Adrenal gland (tissue), 12 donors: ENCODE data around the gene RNF220. TPM values are rescaled to one million over a fixed set of nuclear protein-coding genes. Genes with fewer than 3 reads are reported as not detected.

Experiments used
- DNase-seq, 7 donors: peaks; one replicate each; pipeline ENCODE4 v3.0.0-alpha.2; 2019 to 2020
- H3K27ac ChIP-seq, 5 donors: fragments of 200-600 bp; sonication (generic) in 4 of 5; 1 replicate in 3 of 5; 2 replicates in 2 of 5; pipeline versions ENCODE4 v1.5.1 to v1.8.0; 2016 to 2020; ENCODE audit warnings: mild to moderate bottlenecking in 1 of 5
- H3K27me3 ChIP-seq: fragments of 200-600 bp; 2 replicates; pipeline ENCODE4 v1.8.0; 2021
- H3K36me3 ChIP-seq, 2 donors: fragments of 200-600 bp; replicated peaks in 1 of 2; 1 replicate in 1 of 2; 2 replicates in 1 of 2; pipeline versions ENCODE4 v1.5.1 to v1.8.0; 2018 to 2022
- H3K4me1 ChIP-seq, 2 donors: fragments of 200-600 bp; replicated peaks in 1 of 2; 1 replicate in 1 of 2; 2 replicates in 1 of 2; pipeline versions ENCODE4 v1.5.1 to v1.8.0; 2018 to 2021
- H3K4me3 ChIP-seq, 4 donors: fragments of 200-600 bp; sonication (generic) in 3 of 4; one replicate each; pipeline ENCODE4 v1.5.1; 2016 to 2018
- H3K9me3 ChIP-seq, 3 donors: fragments of 200-600 bp; sonication (generic) in 1 of 3; replicated peaks in 1 of 3; 1 replicate in 2 of 3; 2 replicates in 1 of 3; pipeline versions ENCODE4 v1.5.1 to v1.8.0; 2016 to 2021
- CTCF ChIP-seq, 6 experiments: fragments of 450-650 bp in 4 of 6; fragments of 200-600 bp in 2 of 6; sonication (generic) in 1 of 6; IDR thresholded peaks; 1 replicate in 5 of 6; 2 replicates in 1 of 6; pipeline versions ENCODE4 v1.5.1 to v1.8.0; 2016 to 2021; ENCODE audit warnings: antibody characterized with exemption in 6 of 6, mild to moderate bottlenecking in 2 of 6, moderate library complexity in 1 of 6
- POLR2A ChIP-seq, 2 donors: fragments of 450-650 bp; IDR thresholded peaks; one replicate each; pipeline ENCODE4 v1.6.1; 2017; ENCODE audit warnings: antibody characterized with exemption in 2 of 2, mild to moderate bottlenecking in 2 of 2, moderate library complexity in 1 of 2
- WGBS, 4 donors: extraction: QIAGEN DNeasy Blood & Tissue Kit in 2 of 4; methylation state at CpG; one replicate each; pipeline versions ENCODE4 v1.1.5 to v1.1.7; 2013 to 2017; 5-methylcytosine and 5-hydroxymethylcytosine counted together
- intact Hi-C, 2 donors: fragments of 100-400 bp; cut with DNase I; formaldehyde crosslinking; loops; one replicate each; pipeline versions ENCODE4 v1.14.1 to v1.15.0; 2022 to 2023
- polyA plus RNA-seq, 3 donors: library from polyadenylated mRNA; stranded (reverse); fragments of 200-250 nt in 2 of 3; fragments of 350-450 nt in 1 of 3; fragmentation: Illumina TruSeq in 1 of 3; extraction: RNeasy Lipid Tissue Mini Kit (QIAGEN cat#74804) in 1 of 3; gene quantifications; one replicate each; pipeline ENCODE4 v1.2.3, GENCODE V29; 2013 to 2014
- total RNA-seq, 9 donors: library from RNA; depleted of rRNA in 4 of 9; stranded (reverse); fragments of >200 nt in 4 of 9; fragments of 120-200 nt in 1 of 9; fragmentation: NEBNext Ultra II Directional in 1 of 9; extraction: Animal tissue kit (Norgen Biotek cat#: 25700) in 1 of 9; gene quantifications; one replicate each; pipeline versions ENCODE4 v1.1.0 to v1.2.4, GENCODE V29; 2013 to 2023
- donor health status: healthy with polysubstance abuse.
- donor health status: Bipolar disorder and iron deficiency.
- donor health status: DM: yes; HTN: yes; CAD: no.
- donor health status: DM: no; HTN: no; CAD: no.
- donor health status: DM: no; HTN: no; CAD: no.
- donor health status: DM: yes; HTN: yes; CAD: no.

Gene RNF220
- total and polyA plus RNA-seq, 12 donors, result 36.3 to 150 (median 66.5) TPM

- H3K36me3 ChIP-seq, result no peaks in the 10 kb centered on the region
- peak in 5 of 7 donors; percentile 2 to 28 (median 19) for DNase-seq
- no peak overlapping the region for H3K4me3 ChIP-seq
- TF ChIP-seq CTCF (IDR thresholded peaks at IDR 0.05) (no peak), POLR2A (IDR thresholded peaks at IDR 0.05) (no peak)
- intact Hi-C loops, result no loop called here
- H3K27ac ChIP-seq, result no peak overlapping the region
- WGBS, 4 donors, result 32 to 50% (median 42%) methylated on average over 4 of the region's 4 CpGs
- H3K9me3 ChIP-seq, result no peaks in the 10 kb centered on the region
- no peaks in the 10 kb centered on the region for H3K4me1 ChIP-seq
- no peaks in the 10 kb centered on the region for H3K27me3 ChIP-seq
Observed at GRCh38 chr1:44531785-44532566, 126.9 kb downstream of the RNF220 start.

GRCh38 chr1:44532567-44532944 lies 127.5 kb downstream of the RNF220 start:
- intact Hi-C loops, result no loop called here
- DNase-seq, result no peak
- H3K4me3 ChIP-seq, result no peak overlapping the region
- H3K4me1 ChIP-seq, result no peaks in the 10 kb centered on the region
- no peaks in the 10 kb centered on the region for H3K27me3 ChIP-seq
- TF ChIP-seq POLR2A (IDR thresholded peaks at IDR 0.05), result no peak
- no peak for TF ChIP-seq CTCF (IDR thresholded peaks at IDR 0.05)
- H3K36me3 ChIP-seq, result no peaks in the 10 kb centered on the region
- H3K27ac ChIP-seq, result no peak overlapping the region
- H3K9me3 ChIP-seq, result no peaks in the 10 kb centered on the region
- 56 to 72% (median 71%) methylated on average over 3 of the region's 3 CpGs for WGBS, 4 donors

GRCh38 chr1:44534771-44535170 lies 129.7 kb downstream of the RNF220 start:
- TF ChIP-seq CTCF (IDR thresholded peaks at IDR 0.05) (no peak), POLR2A (IDR thresholded peaks at IDR 0.05) (no peak)
- H3K4me1 ChIP-seq, result no peaks in the 10 kb centered on the region
- H3K4me3 ChIP-seq, result no peak overlapping the region
- no peak for DNase-seq
- intact Hi-C loops, result no loop called here
- no peaks in the 10 kb centered on the region for H3K27me3 ChIP-seq
- no peaks in the 10 kb centered on the region for H3K36me3 ChIP-seq
- H3K27ac ChIP-seq, result no peak overlapping the region
- WGBS, 4 donors, result 53 to 69% (median 58%) methylated on average over 6 of the region's 6 CpGs
- no peaks in the 10 kb centered on the region for H3K9me3 ChIP-seq

- WGBS, 4 donors, result 70 to 81% (median 76%) methylated on average over 17 to 18 of the region's 18 CpGs
- Histone ChIP-seq H3K27ac (no peak overlapping the region), H3K4me1 (no peaks in the 10 kb centered on the region), H3K9me3 (no peaks in the 10 kb centered on the region), H3K27me3 (no peaks in the 10 kb centered on the region), H3K36me3 (no peaks in the 10 kb centered on the region), H3K4me3 (no peak overlapping the region)
- no peak for DNase-seq
- intact Hi-C loops, result no loop called here
- TF ChIP-seq POLR2A (IDR thresholded peaks at IDR 0.05), result no peak
- no peak for TF ChIP-seq CTCF (IDR thresholded peaks at IDR 0.05)
Observed at GRCh38 chr1:44536357-44537209, 131.5 kb downstream of the RNF220 start.
